Islet precursor cell (in vitro differentiated cells): ENCODE measurements around the gene PRM3.

Source experiments
- DNase-seq: peaks from one replicate; pipeline ENCODE4 v3.0.0-alpha.2; 2018

Gene PRM3

DNA sequence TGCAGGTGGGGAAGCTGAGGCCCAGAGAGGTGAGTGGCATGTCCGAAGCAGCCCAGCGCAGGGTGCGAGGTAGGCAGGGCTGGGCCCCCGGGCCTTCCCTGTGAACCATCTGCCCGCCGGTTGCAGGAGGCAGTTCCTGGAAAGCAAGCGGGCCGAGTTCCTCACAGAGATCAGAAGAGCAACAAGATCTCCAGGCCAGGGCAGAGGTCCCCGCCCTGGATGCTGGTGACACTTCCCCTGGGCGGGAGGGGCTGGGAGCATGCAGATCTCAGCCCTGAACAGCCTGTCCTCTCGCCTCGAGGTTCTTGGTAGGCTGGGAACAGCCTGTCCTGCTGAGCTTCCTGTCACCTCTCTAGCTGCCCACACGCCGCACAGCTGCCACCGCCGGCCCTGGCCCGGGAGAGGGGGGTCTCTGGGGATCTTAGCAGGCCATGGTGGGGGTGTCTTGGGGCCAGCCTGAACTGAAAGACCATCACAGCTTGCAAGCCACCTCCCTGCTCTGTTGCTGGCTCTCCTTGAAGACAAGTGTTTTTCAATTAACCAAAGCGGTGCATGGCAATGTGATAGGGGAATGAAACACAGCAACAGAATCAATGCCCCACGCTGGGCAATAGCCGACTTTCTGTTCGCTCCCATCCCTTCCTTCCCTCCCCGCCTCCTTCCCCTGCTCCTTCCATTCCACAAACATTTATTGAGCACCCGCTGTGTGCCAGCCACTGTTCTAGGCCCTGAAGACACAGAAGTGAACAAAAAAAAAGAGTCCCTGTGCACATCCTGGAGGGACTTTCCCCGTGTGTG lies 49.1 kb downstream of the PRM3 start:
- peak; percentile 81 for DNase-seq
